Cortex of kidney (tissue), 1 donor: Measurements from ENCODE around the gene CTBP2.

ENCODE experiments used
- DNase-seq: peaks from one replicate; lab custom pipeline; 2025; lab: John Stamatoyannopoulos, UW

The CTBP2 gene

DNA sequence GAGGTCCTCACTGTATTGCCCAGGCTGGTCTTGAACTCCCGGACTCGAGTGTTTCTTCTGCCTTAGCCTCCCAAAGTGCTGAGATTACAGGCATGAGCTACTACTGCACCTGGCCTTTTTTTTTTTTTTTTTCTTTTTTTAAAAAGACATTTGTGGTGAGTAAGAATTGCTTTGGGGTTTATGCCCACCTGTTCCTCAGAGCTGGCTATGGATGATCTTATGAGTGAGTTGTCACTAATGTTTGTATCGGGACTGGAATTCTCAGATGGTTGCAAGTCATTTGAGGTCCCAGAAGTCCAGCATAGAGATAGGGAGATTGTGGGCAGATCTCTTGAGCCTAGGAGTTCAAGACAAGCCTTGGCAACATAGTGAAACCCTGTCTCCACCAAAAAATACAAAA, 183.2 kb downstream of the CTBP2 start:
- no peak for DNase-seq

GRCh38 chr10:124975977-124976514, 184.3 kb downstream of the CTBP2 start:
- DNase-seq, result no peak

DNA sequence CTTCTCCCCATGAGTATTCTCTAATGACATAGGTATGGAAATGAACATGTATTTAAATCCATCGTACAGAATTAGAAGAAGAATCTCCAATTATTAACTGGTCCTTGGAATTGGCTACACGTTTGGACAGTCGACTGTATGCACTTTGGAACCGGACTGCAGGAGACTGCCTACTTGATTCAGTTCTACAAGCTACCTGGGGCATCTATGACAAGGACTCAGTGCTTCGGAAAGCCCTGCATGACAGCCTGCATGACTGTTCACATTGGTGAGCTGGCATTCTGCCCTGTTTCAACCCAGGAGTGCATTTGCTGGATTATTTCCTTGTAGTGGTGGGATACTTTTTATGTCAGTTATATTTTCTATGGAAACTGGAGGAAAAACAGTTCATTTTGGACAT, 186.2 kb downstream of the CTBP2 start:
- no peak for DNase-seq

DNA sequence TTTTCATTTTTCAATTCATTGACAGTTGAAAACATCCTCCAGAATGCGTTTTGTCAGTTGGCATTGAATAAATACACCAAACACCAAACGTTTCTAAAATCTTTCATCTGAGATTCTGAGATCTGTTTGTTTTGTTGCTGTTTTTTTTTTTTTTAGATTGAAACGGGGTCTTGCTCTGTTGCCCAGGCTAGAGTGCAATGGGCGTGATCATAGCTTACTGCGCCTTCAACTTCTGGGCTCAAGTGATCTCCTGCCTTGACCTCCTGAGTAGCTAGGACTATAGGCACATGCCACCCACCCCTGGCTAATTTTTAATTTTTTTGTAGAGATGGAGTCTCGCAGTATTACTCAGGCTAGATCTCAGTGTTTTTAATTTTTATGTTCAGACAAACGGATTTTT, 187.7 kb downstream of the CTBP2 start:
- DNase-seq, result no peak

DNA sequence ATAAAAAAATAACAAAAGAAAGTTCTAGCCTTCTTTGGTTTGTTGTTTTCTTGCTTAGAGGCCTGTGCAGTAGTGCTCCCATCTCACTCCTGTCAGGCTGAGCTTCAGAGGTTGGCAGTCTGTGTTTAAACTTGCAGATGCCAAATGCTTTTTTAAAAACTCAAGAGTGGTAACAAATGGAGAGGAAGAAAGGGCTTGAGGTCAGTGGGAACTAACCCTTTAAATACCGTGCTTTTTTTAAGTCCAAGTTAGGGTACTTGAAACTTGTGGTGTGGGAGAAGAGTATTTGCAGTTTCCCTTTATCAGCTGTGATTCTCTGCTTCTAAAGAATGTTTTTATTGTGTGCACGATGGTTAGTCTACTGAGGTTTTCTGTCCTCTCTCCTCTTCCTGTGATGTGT, 189.1 kb downstream of the CTBP2 start:
- DNase-seq, result no peak

GRCh38 chr10:124967255-124967654, 193.1 kb downstream of the CTBP2 start:
- DNase-seq, result no peak

- DNase-seq, result no peak
Observed at GRCh38 chr10:124966008-124966407, 194.4 kb downstream of the CTBP2 start.

- DNase-seq, result no peak
Observed at GRCh38 chr10:124963866-124964720, 196.3 kb downstream of the CTBP2 start.

GRCh38 chr10:124962421-124962820, 197.9 kb downstream of the CTBP2 start:
- DNase-seq, result no peak

- no peak for DNase-seq
Observed at GRCh38 chr10:124961248-124961570, 199.2 kb downstream of the CTBP2 start.

DNA sequence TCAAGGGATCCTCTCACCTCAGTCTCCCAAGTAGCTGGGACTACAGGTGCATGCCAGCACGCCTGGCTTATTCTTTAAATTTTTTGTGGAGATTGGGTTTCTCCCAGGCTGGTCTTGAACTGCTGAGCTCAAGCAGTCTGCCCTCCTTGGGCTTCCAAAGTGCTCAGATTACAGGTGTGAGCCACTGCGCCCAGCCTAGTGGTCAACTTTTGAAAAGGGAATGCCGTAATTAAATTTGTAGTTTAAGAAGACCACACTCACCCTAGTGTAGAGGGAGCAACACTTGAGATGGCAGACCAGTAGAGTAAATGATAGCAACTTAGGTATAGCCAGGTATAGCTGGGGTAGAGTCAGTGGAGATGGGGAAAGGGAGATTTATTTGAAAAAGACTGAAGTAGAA, 200.8 kb downstream of the CTBP2 start:
- no peak for DNase-seq

- no peak for DNase-seq
Observed at GRCh38 chr10:124957404-124957947, 202.9 kb downstream of the CTBP2 start.

DNA sequence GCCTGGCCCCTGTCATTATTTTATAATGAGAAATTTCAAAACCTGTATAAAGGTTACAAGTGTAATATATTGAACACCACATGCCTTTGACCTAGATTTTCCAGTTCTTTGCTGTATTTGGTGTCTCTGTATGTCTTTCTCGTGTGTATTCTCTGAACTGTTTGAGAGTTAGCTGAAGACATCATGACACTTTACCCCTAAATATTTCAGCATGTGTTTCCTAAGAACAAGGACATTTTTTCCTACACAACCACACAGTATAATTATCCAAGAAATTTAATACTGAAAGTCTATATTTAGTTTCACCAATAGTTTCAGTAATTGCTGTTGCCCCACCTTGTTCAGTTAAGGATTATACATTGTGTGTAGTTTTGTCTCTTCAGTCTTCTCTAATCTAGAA, 203.6 kb downstream of the CTBP2 start:
- no peak for DNase-seq

- DNase-seq, result no peak
Observed at GRCh38 chr10:124955868-124956267, 204.5 kb downstream of the CTBP2 start.

DNA sequence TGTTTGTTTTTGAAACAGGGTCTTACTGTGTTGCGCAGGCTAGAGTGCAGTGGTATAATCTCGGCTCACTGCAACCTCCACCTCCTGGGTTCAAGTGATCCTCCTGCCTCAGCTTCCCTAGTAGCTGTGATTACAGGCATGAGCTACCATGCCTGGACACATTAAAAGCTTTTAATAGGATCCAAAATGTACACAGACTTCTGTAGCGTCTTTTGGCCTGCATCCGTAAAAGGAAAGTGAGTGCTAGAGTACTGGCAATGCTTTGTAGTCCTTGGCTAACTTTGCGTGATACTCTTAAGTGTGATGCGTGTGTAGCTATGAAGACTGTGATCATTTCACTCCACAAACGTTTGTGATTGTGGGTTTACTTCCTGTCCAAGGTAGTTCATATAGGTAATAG, 205.1 kb downstream of the CTBP2 start:
- no peak for DNase-seq

DNA sequence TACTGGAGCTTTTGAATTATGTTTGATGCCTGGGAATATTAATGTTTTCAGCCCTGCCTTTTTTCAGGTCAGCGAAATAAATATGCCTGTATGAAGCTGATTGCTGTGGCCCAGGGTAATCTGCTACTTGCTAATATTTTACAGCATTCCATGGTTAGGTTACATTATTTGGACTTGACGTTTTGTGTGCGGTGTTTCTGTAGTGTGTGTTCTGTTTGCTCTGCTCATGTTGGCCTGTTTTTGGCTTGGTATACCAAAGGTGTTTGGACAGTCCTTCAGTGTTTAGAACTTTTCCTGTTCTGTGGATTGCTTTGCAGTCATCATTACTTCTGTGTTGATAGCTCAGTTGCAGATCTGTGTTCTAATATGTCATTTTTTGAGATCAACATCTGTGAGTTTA, 206.9 kb downstream of the CTBP2 start:
- no peak for DNase-seq

- no peak for DNase-seq
Observed at GRCh38 chr10:124952123-124952522, 208.2 kb downstream of the CTBP2 start.

GRCh38 chr10:124949543-124949942, 210.8 kb downstream of the CTBP2 start:
- no peak for DNase-seq

DNA sequence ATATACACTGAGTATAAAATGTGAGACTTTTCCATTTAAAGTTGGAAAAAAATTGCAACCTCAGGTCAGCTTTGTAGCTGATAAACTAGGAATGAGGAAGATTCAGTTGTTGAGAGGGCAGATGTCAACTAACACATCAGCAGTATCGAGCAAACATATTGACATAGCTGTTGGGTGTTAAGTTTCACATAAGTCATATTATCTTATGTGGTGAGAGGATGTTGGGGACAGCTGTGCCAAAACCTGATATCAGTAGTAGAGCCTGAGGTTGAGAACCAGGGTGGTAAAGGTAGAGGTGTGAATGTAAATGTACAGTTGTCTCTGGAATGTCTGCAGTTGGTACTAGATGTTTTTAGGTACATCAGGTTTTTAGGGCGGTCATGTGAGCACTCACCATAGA, 213.4 kb downstream of the CTBP2 start:
- no peak for DNase-seq

GRCh38 chr10:124944982-124945381, 215.4 kb downstream of the CTBP2 start:
- no peak for DNase-seq

- DNase-seq, result no peak
Observed at GRCh38 chr10:124943301-124944092, 216.9 kb downstream of the CTBP2 start.

DNA sequence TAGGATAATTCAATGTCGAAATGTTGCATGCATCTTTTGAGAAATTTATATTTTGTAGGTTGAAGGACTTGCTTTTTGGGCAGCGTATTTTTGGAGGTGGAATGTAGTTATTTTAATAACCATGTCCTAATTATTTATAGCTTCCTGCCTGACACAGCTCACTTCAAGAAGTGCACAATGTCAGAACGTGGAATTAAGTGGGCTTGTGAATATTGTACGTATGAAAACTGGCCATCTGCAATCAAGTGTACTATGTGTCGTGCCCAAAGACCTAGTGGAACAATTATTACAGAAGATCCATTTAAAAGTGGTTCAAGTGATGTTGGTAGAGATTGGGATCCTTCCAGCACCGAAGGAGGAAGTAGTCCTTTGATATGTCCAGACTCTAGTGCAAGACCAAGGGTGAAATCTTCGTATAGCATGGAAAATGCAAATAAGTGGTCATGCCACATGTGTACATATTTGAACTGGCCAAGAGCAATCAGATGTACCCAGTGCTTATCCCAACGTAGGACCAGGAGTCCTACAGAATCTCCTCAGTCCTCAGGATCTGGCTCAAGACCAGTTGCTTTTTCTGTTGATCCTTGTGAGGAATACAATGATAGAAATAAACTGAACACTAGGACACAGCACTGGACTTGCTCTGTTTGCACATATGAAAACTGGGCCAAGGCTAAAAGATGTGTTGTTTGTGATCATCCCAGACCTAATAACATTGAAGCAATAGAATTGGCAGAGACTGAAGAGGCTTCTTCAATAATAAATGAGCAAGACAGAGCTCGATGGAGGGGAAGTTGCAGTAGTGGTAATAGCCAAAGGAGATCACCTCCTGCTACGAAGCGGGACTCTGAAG, 217.8 kb downstream of the CTBP2 start:
- DNase-seq, result no peak
